HepG2 (cell line): ENCODE results near the gene SUOX. TPM values are rescaled to one million over a fixed set of nuclear protein-coding genes. Genes with fewer than 3 reads are reported as not detected.

Experiments
- CBFB ChIP-seq: sonication (generic); formaldehyde crosslinking; IDR thresholded peaks from 2 replicates; pipeline ENCODE4 v1.4.0; 2020; ENCODE audit warnings: missing genetic modification reagents
- ETV5 ChIP-seq: IDR thresholded peaks from 2 replicates; pipeline ENCODE4 v1.6.1; 2018; ENCODE audit warnings: missing biosample characterization, missing genetic modification reagents, inconsistent platforms, borderline replicate concordance
- HDAC6 ChIP-seq: fragments of 200-600 bp; sonication (generic); IDR thresholded peaks from 2 replicates; pipeline ENCODE4 v1.7.0; 2017; ENCODE audit warnings: mild to moderate bottlenecking, antibody characterized with exemption, low read length, low read depth
- HNRNPLL ChIP-seq: fragments of 200-400 bp; formaldehyde crosslinking; IDR thresholded peaks from 2 replicates; pipeline ENCODE4 v1.6.1; 2017; ENCODE audit warnings: mild to moderate bottlenecking, low read depth, low read length; ENCODE audit not compliant: poor library complexity, severe bottlenecking
- KAT7 ChIP-seq: IDR thresholded peaks from 2 replicates; pipeline ENCODE4 v1.6.1; 2018; ENCODE audit warnings: borderline replicate concordance, missing compliant biosample characterization
- NFKBIZ ChIP-seq: IDR thresholded peaks from 2 replicates; pipeline ENCODE4 v1.6.1; 2018; ENCODE audit warnings: missing genetic modification reagents, missing compliant biosample characterization
- RARG ChIP-seq: sonication (generic); formaldehyde crosslinking; IDR thresholded peaks from 2 replicates; pipeline ENCODE4 v1.4.0; 2020; ENCODE audit warnings: low read depth, mild to moderate bottlenecking, missing genetic modification reagents
- REXO4 ChIP-seq: sonication (generic); formaldehyde crosslinking; IDR thresholded peaks from 2 replicates; pipeline ENCODE4 v1.8.0; 2022; ENCODE audit warnings: missing genetic modification reagents, mild to moderate bottlenecking, borderline replicate concordance
- SAP130 ChIP-seq: IDR thresholded peaks from 2 replicates; pipeline ENCODE4 v1.6.1; 2016; ENCODE audit warnings: low read depth
- SMAD3 ChIP-seq: sonication (generic); formaldehyde crosslinking; IDR thresholded peaks from 2 replicates; pipeline ENCODE4 v1.4.0; 2020; ENCODE audit warnings: missing genetic modification reagents
- SSRP1 ChIP-seq: IDR thresholded peaks from 2 replicates; pipeline ENCODE4 v1.6.1; 2016; ENCODE audit warnings: control low read depth
- STAT5B ChIP-seq: sonication (generic); formaldehyde crosslinking; IDR thresholded peaks from 2 replicates; pipeline ENCODE4 v1.4.0; 2020; ENCODE audit warnings: missing genetic modification reagents
- ZNF20 ChIP-seq: sonication (generic); formaldehyde crosslinking; IDR thresholded peaks from 2 replicates; pipeline ENCODE4 v1.4.0; 2020; ENCODE audit warnings: mild to moderate bottlenecking, moderate library complexity, missing genetic modification reagents
- ZNF432 ChIP-seq: sonication (generic); formaldehyde crosslinking; IDR thresholded peaks from 2 replicates; pipeline ENCODE4 v1.5.0; 2020; ENCODE audit warnings: missing genetic modification reagents, mild to moderate bottlenecking, borderline replicate concordance
- ZNF460 ChIP-seq: sonication (generic); formaldehyde crosslinking; IDR thresholded peaks from 2 replicates; pipeline ENCODE4 v1.5.1; 2020; ENCODE audit warnings: missing genetic modification reagents, mild to moderate bottlenecking, borderline replicate concordance
- ZNF747 ChIP-seq: sonication (generic); formaldehyde crosslinking; IDR thresholded peaks from 2 replicates; pipeline ENCODE4 v1.8.1; 2023; ENCODE audit warnings: missing genetic modification reagents, mild to moderate bottlenecking, borderline replicate concordance
- ZNF768 ChIP-seq: sonication (generic); formaldehyde crosslinking; IDR thresholded peaks from 2 replicates; pipeline ENCODE4 v1.4.0; 2020; ENCODE audit warnings: missing genetic modification reagents
- ZNF816 ChIP-seq: sonication (generic); formaldehyde crosslinking; IDR thresholded peaks from 2 replicates; pipeline ENCODE4 v1.8.0; 2022; ENCODE audit warnings: missing genetic modification reagents, mild to moderate bottlenecking, borderline replicate concordance
- polyA plus RNA-seq, 8 experiments: library from polyadenylated mRNA; depleted of rRNA in 3 of 8; stranded (reverse) in 7 of 8; unstranded in 1 of 8; fragments of >200 nt; fragmentation: Illumina TruSeq in 4 of 8; extraction: Trizol in 4 of 8; gene quantifications; 2 replicates each; pipeline versions ENCODE4 v1.2.1 to v1.2.3, GENCODE V29; 2011 to 2016; ENCODE audit warnings: low read depth in 4 of 8, missing spikeins in 1 of 8, mixed read lengths in 1 of 8; ENCODE audit not compliant: insufficient read depth in 1 of 8
- total RNA-seq, 5 experiments: library from RNA; depleted of rRNA; stranded (reverse); fragments of >200 nt; fragmentation: Illumina TruSeq; extraction: Trizol; gene quantifications; 2 replicates each; pipeline ENCODE4 v1.2.3, GENCODE V29; 2016; ENCODE audit warnings: low read depth in 1 of 5
- TF ChIP-seq, protein P1 (sequence below): sonication (generic); formaldehyde crosslinking; IDR thresholded peaks from 2 replicates; pipeline ENCODE4 v1.8.0; 2022; ENCODE audit warnings: missing genetic modification reagents, mild to moderate bottlenecking, moderate library complexity, borderline replicate concordance
- TF ChIP-seq, protein P2 (sequence below): sonication (generic); formaldehyde crosslinking; IDR thresholded peaks from 2 replicates; pipeline ENCODE4 v1.5.0; 2020; ENCODE audit warnings: missing genetic modification reagents
- TF ChIP-seq, protein P3 (sequence below): sonication (generic); formaldehyde crosslinking; IDR thresholded peaks from 2 replicates; pipeline ENCODE4 v1.4.0; 2020; ENCODE audit warnings: missing genetic modification reagents
- TF ChIP-seq, protein P4 (sequence below): sonication (generic); formaldehyde crosslinking; IDR thresholded peaks from 2 replicates; pipeline ENCODE4 v1.4.0; 2020; ENCODE audit warnings: missing genetic modification reagents
- TF ChIP-seq, protein P5 (sequence below): sonication (generic); formaldehyde crosslinking; IDR thresholded peaks from 2 replicates; pipeline ENCODE4 v1.5.0; 2020; ENCODE audit warnings: missing genetic modification reagents

Gene SUOX
- total and polyA plus RNA-seq, 2 of the 13 experiments (the other 11 are each of a cell fraction or from before 2014, with no cell fraction given) = 23.9 to 25.9 TPM

DNA sequence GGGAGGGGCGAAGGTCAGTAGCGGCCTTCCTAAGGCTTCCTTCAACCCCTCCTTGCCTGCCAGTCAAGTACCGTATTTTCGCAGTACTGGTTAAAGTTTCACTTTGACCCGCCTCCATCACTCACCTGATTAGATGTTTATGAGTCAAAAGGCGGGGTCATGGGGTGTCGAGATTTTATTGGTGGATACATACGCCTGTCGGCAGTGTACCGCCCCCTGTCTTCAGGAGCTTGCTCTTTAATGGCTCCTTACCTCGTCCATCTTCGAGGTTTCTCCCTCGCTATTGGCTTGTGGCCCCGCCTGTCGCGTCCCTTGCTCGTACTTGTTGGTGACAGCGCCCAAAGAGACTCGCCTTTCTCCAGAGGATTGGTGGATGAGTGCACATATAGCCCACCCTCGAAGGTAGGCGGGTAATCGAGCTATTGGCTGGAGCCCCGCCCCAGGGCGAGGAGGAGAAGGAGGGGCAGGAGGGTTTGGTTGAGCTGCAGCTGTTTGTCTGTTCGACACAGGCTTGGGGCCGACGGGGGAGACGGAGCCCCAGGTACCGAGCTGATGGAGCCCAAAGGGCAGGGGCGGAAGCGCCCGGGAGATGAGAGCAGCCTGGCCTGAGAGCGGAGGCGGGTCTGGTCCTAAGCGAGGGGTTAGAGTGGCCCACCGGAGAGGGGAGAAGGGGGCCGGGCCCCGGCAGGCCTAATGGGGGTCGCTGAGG lies 23.3 kb upstream of the SUOX start, which contains the start of gene RAB5B (continued):
- TF ChIP-seq ZNF768 = peak; percentile 69; the same call in 1 of the 2 replicates
- TF ChIP-seq, protein P1, sequence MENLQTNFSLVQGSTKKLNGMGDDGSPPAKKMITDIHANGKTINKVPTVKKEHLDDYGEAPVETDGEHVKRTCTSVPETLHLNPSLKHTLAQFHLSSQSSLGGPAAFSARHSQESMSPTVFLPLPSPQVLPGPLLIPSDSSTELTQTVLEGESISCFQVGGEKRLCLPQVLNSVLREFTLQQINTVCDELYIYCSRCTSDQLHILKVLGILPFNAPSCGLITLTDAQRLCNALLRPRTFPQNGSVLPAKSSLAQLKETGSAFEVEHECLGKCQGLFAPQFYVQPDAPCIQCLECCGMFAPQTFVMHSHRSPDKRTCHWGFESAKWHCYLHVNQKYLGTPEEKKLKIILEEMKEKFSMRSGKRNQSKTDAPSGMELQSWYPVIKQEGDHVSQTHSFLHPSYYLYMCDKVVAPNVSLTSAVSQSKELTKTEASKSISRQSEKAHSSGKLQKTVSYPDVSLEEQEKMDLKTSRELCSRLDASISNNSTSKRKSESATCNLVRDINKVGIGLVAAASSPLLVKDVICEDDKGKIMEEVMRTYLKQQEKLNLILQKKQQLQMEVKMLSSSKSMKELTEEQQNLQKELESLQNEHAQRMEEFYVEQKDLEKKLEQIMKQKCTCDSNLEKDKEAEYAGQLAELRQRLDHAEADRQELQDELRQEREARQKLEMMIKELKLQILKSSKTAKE (CRISPR knock-in tag) = no peak
- TF ChIP-seq SSRP1 (CRISPR knock-in tag) = no peak
- TF ChIP-seq, protein P2, sequence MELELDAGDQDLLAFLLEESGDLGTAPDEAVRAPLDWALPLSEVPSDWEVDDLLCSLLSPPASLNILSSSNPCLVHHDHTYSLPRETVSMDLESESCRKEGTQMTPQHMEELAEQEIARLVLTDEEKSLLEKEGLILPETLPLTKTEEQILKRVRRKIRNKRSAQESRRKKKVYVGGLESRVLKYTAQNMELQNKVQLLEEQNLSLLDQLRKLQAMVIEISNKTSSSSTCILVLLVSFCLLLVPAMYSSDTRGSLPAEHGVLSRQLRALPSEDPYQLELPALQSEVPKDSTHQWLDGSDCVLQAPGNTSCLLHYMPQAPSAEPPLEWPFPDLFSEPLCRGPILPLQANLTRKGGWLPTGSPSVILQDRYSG = no peak
- peak; percentile 79; the same call in 1 of the 2 replicates for TF ChIP-seq SMAD3 (CRISPR knock-in tag)
- TF ChIP-seq ZNF816 = no peak
- no peak for TF ChIP-seq ZNF747 (CRISPR knock-in tag)
- peak; percentile 48; the same call in 1 of the 2 replicates for TF ChIP-seq ETV5 (CRISPR knock-in tag)
- TF ChIP-seq HNRNPLL = peak; percentile 51
- no peak for TF ChIP-seq KAT7
- TF ChIP-seq, protein P3, sequence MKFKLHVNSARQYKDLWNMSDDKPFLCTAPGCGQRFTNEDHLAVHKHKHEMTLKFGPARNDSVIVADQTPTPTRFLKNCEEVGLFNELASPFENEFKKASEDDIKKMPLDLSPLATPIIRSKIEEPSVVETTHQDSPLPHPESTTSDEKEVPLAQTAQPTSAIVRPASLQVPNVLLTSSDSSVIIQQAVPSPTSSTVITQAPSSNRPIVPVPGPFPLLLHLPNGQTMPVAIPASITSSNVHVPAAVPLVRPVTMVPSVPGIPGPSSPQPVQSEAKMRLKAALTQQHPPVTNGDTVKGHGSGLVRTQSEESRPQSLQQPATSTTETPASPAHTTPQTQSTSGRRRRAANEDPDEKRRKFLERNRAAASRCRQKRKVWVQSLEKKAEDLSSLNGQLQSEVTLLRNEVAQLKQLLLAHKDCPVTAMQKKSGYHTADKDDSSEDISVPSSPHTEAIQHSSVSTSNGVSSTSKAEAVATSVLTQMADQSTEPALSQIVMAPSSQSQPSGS (CRISPR knock-in tag) = peak; percentile 73
- TF ChIP-seq HDAC6 = no peak
- TF ChIP-seq ZNF432 = no peak
- no peak for TF ChIP-seq NFKBIZ (CRISPR knock-in tag)
- TF ChIP-seq SAP130 (CRISPR knock-in tag) = peak; percentile 97
- no peak for TF ChIP-seq ZNF20
- TF ChIP-seq, protein P4, sequence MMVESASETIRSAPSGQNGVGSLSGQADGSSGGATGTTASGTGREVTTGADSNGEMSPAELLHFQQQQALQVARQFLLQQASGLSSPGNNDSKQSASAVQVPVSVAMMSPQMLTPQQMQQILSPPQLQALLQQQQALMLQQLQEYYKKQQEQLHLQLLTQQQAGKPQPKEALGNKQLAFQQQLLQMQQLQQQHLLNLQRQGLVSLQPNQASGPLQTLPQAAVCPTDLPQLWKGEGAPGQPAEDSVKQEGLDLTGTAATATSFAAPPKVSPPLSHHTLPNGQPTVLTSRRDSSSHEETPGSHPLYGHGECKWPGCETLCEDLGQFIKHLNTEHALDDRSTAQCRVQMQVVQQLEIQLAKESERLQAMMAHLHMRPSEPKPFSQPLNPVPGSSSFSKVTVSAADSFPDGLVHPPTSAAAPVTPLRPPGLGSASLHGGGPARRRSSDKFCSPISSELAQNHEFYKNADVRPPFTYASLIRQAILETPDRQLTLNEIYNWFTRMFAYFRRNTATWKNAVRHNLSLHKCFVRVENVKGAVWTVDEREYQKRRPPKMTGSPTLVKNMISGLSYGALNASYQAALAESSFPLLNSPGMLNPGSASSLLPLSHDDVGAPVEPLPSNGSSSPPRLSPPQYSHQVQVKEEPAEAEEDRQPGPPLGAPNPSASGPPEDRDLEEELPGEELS (CRISPR knock-in tag) = peak; percentile 81; the same call in 1 of the 2 replicates
- TF ChIP-seq CBFB (CRISPR knock-in tag) = peak; percentile 51; the same call in 1 of the 2 replicates
- no peak for TF ChIP-seq RARG
- no peak for TF ChIP-seq STAT5B (CRISPR knock-in tag)
- TF ChIP-seq, protein P5, sequence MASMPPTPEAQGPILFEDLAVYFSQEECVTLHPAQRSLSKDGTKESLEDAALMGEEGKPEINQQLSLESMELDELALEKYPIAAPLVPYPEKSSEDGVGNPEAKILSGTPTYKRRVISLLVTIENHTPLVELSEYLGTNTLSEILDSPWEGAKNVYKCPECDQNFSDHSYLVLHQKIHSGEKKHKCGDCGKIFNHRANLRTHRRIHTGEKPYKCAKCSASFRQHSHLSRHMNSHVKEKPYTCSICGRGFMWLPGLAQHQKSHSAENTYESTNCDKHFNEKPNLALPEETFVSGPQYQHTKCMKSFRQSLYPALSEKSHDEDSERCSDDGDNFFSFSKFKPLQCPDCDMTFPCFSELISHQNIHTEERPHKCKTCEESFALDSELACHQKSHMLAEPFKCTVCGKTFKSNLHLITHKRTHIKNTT (CRISPR knock-in tag) = no peak
- TF ChIP-seq ZNF460 (CRISPR knock-in tag) = no peak
- no peak for TF ChIP-seq REXO4 (CRISPR knock-in tag)
